DMS53 (cell line): Measurements from ENCODE around the gene DOC2A.
"Not testable (repeated sequence)": the region's sequence is repeated elsewhere in the genome, so short reads cannot be mapped to it uniquely, and the experiment has no call there.

Experiments
- DNase-seq: peaks from one replicate; lab custom pipeline; 2025; lab: John Stamatoyannopoulos, UW

Gene DOC2A

GRCh38 chr16:29973384-29974246 is 37.2 kb downstream of the DOC2A start, which contains the start of gene TAOK2:
Gene TAOK2 (plus strand): TSS chr16:29973868. CDS start chr16:29977773, 3,905 bp downstream.
- DNase-seq: peak; percentile 98

- no peak for DNase-seq
Measured at GRCh38 chr16:29972992-29973383, 37.8 kb downstream of the DOC2A start.

GRCh38 chr16:29972500-29972899 is 38.3 kb downstream of the DOC2A start:
- no peak for DNase-seq

- no peak for DNase-seq
Measured at GRCh38 chr16:29971304-29971703, 39.5 kb downstream of the DOC2A start.

- DNase-seq: no peak
Measured at GRCh38 chr16:29968205-29968604, 42.6 kb downstream of the DOC2A start.

GRCh38 chr16:29963021-29963743 is 47.6 kb downstream of the DOC2A start:
- no peak for DNase-seq

- peak; percentile 29 for DNase-seq
Measured at GRCh38 chr16:29962344-29962994, 48.4 kb downstream of the DOC2A start.

- DNase-seq: peak; percentile 89
Measured at GRCh38 chr16:29961479-29962343, 49.1 kb downstream of the DOC2A start, which contains the start of gene TMEM219. Gene TMEM219 (plus strand): TSS chr16:29962079. CDS start chr16:29963144, 1,065 bp downstream.

GRCh38 chr16:29961127-29961478 is 49.7 kb downstream of the DOC2A start:
- DNase-seq: peak; percentile 23

GRCh38 chr16:29959821-29960220 is 51.0 kb downstream of the DOC2A start:
- DNase-seq: not testable (repeated sequence)

- DNase-seq: no peak
Measured at GRCh38 chr16:29959293-29959692, 51.5 kb downstream of the DOC2A start.

GRCh38 chr16:29958756-29959155 is 52.1 kb downstream of the DOC2A start:
- no peak for DNase-seq
